Measurements from ENCODE around the gene ELOVL5.

Gene ELOVL5

DNA sequence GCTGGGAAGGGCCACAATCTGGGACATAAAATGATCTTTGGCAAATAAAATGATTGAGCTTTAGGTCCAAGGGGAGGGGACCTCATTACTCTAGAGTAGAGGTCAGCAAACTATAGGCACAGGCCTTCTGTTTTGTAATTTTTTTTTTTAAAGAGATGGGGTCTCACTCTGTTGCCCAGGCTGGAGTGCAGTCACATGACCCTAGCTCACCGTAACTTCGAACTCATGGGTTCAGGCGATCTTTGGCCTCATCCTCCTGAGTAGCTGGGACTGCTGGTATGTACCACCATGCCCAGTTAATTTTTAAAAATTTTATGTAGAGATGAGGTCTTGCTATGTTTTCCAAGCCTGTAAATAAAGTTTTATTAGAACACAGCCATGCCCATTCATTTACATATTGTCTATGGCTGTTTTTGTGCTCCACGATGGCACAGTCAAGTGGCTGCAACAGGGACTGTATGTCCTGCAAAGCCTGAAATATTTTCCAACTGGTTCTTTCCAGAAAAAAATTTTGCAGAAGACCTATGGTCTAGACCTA is 82.1 kb downstream of the ELOVL5 start:
- no peak for DNase-seq

DNA sequence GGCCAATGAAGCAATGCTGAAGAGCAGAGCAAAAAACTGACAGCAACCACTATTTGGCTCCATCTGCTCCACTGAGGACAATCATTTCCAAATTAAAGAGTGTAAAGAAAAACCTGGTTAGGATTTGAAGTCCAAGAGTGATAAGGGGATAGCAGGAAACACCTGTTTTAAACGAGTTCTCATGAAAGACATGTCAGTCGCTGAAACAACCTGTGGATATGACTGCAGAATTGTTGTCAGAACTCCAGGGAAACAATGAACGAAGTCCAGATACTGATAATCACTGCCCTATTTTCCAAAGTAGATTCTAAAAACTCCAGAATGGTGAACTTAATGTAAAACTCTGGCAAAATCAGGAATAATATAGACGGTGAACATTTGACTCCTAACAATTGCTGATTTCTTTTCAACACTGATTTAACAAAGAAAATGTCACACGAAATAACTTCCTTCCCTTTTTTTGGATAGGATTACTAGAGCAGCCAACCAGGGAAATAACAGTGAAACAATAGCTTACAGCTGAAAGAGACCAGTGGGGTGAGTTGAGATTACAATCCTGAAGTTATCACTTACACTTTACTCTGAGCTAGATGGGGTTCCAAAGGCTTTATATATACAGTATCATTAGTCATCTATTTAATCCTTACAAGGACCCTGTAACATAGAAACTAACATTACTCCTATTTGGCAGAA is 83.7 kb downstream of the ELOVL5 start:
- DNase-seq = no peak

DNA sequence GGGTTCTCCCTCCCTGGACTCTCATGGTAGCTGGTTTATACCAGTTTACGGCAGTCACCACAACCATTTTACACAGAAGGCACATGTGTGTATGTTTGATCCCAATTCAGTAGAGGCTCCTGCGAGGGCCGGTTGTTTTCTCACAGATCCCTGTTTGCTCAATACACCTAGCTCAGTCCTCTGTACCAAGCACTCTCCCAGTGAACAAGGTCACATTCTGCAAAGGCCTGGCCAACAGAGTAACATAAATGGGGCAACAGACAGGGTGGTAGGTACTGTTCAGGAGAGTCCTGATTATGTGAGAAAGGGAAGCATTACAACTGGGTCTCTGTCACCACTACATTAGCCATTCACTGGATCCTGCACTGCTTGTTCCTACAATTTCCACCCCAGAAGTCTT is 84.4 kb downstream of the ELOVL5 start:
- no peak for DNase-seq

DNA sequence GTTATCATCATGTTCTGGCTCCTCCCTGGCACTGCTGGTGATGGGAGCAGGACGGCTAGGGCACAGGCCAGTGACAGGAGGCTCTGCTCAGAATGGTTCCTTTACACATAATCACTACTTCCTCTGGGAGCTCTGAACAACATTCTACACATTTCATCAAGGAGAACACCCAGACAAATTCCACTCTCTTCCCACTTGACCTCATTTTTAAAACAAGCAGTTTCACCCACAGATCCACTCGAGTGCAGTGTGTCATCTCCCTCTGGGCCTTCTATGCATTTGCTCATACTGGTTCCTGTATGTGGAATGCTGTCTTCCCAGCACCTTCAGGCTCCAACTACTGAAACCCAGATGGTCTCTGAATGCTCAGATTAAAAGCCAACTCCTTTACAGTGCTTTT is 84.8 kb downstream of the ELOVL5 start:
- no peak for DNase-seq

DNA sequence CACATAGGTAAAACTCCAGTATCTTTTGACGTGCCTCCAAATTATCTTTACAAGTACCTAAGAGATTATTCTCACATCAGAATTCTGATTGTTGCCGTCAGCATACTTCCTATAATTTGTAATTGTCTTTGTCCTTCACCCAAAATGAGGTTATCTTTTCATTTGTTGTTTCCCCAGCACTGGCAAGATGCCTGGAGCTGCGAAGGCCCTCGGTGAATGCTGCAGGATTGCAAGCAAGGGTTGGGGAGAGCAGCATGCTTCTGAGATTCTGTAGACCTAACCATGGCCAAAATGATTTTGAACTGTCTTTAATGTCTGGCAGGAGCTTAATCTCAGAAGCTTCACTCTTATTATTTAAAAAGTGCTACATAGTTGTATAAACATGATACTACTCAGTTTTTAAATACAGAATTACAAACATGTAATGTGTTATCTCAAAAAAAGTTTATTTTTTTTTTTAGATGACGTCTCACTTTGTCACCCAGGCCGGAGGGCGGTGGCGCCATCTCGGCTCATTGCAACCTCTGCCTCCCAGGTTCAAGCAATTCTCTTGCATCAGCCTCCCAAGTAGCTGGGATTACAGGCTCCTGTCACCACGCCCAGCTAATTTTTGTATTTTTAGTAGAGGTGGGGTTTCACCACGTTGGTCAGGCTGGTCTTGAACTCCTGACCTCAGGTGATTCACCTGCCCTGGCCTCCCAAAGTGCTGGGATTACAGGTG is 88.7 kb downstream of the ELOVL5 start:
- no peak for DNase-seq

DNA sequence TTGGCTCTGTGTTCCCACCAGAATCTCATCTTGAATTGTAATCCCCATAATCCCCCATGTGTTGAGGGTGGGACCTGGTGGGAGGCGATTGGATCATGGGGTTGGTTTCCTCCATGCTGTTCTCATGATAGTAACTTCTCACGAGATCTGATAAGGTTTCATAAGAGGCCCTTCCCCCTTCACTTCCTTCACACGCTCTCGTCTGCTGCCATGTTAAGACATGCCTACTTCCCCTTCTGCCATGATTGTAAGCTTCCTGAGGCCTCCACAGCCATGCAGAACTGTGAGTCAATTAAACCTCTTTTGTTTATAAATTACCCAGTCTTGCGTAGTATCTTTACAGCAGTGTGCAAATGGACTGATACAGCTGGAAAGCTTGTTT is 90.0 kb downstream of the ELOVL5 start:
- DNase-seq = no peak

DNA sequence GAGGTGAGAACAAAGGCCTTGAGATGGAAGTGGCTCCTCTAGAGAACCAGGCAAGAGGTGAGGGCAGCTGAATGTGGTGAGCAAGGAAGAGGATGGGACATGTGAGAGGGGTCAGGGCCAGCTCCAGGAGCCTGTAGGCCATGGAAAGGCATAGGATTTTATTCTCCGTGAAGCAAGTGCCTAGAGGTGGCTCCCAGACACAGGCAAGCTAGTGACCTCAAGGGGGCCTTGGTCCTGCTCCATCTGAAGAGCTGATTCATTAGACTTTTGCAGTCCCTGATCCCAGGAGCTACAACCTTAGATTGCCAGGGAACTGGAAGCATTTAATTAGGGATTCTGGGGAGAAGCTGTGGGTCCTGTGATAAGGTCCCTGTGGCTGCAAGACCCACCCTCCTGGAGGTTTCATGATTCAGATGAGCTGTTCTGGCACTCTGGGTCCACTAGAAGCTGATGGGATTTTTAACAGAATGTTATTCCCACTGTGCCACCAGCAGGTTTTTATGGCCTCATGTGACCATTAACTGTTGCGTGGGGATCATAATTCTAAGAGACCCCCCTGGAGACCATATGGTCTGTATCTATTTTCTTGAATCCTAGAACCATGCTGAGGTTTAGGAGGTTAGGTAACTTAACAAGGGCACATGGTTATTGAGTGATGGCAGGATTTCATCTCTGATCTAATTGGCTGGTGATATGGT is 90.5 kb downstream of the ELOVL5 start:
- DNase-seq = no peak

DNA sequence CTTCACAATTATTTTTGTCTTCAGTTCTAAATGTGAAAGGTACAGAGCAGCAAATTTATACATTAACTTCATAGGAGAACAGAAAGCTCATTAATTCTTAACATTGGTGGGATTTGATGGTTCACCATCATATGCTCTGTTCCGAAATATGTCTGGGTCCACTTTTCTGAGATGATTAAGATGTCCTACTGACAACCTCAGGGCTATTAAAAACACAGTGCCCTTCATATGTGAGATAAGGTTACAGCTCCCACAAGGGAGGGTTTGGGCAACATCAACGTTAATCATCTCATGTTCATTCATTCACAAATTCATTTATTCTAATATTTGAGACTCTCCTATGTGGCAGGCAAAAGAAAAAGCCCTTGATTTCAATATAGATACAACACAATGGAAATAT is 91.2 kb downstream of the ELOVL5 start:
- no peak for DNase-seq

DNA sequence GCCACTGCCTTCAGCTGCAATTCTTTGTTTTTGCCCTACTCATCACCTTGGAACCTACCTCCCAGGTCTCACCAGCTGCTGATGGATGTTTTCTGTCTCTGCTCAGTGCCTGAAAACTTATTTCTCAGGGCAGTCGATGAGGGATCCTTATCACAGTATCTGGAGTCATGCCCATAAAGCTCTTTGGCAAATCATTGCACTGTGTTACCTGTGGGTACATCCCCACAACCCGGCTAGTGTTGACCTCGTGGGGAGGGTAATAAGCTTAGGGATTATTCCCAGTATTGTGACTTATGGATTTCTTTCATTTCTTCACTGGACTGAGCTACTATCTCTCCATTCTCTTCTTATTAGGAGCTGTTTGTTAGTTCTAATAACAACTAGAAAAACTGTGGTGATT is 91.7 kb downstream of the ELOVL5 start:
- DNase-seq = no peak

DNA sequence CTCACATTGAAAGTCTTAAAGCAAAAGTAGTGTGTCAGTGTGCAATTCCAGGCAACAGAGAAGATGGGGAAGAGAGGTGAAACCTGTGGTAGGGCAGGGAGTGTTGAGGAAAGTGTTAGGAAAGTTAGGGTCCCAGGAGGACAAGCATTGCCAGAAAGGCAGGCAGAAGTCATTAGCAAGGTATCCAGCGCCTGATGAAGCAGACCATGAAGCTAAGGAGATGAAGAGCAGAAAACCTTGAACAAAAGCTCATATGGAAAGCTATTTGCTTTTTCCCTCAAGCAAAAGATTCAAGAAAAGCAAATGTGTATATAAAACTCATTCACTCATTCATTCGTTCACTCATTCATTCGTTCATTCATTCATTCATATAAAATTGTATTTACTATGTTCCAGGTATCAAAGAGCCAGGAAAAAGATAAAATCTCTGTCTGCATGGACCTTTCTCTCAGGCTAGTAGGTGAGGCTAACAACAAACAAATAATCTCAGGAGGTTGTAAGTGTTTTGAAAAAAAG is 96.5 kb downstream of the ELOVL5 start:
- no peak for DNase-seq

DNA sequence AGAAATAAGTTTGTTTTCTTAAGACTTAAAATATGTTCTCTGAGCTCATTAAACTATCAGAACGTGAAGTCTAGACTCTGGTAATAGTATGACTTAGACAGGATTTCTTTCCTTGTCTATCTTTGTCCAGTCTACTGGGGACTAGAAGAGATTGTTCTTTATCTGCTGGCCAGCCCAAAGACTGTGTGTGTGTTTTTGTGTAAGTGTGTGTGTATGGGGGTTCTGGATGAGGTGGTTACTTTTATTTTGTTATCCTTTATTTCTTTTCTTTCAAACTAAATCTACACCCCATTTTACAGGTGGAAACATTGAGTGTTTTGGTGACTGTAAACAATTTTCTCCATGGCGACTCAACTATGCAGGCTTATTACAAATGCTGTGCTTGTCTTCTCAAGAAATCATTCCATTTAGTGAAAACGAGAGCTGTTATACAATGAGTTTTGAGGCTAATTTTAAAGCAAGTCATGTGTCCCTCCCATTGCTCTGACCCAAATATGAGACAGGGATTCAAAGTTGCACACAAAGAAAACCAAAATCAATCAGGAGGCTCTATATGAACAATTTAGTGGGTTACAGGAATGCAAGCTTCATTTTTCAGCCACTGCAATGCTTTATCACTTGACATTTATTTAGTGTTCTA is 97.6 kb downstream of the ELOVL5 start:
- no peak for DNase-seq

DNA sequence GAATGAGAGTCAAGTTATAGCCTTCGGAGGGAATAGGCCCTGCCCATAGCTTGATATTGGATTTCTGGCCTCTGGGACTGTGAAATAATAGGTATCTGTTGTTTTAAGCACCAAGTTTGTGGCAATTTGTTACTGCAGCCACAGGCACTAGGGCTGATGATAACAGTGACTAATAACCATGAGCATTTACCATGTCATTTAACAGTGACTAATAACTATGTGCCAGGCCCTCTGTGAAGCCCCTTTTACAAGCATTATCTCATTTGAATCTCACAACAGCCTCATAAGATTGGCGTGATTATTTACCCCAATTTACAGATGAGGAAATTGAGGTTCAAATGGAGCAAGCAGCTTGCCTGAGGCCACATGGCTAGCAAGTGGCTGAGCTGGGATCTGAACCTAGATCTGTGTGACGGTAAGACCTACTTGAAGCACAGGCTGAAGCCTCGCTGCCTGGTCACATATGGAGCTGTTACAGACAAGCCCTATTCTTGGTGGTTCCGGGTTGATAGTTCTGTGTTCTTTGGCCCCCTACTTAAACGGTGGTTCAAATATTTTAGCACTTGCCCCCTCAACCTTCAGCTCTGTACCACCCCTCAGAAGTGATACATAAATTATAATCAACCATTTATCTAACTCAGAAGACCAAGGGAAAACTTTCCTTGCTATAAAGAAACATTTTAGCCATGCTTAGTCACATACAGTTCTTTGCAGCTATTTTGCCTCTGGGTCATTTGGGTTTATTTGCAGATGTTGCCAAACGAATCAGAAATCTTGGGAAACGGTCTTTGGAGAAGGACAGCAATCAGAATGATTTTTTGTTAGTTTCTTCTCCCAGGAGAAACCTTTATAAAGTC is 98.3 kb downstream of the ELOVL5 start:
- DNase-seq = no peak

DNA sequence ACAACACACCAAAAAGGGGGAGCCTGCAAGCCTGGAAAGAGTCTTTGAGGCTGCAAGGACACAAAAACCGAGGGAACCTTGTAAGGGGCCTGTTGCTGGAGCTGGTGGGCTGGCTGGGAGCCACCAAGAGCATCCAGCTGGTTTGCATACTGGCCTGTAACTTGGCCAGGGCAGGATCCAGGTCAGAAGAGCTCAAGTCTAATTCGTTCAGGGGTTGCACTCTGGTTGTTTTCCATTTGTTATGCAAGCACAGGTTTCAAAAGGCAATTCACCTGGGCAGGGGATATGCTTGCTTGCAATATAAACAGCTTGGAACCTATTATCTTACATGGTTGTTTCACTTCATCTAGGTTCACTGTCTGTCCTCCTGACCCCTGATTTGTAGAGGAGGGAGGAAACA is 101.8 kb downstream of the ELOVL5 start:
- DNase-seq = no peak

DNA sequence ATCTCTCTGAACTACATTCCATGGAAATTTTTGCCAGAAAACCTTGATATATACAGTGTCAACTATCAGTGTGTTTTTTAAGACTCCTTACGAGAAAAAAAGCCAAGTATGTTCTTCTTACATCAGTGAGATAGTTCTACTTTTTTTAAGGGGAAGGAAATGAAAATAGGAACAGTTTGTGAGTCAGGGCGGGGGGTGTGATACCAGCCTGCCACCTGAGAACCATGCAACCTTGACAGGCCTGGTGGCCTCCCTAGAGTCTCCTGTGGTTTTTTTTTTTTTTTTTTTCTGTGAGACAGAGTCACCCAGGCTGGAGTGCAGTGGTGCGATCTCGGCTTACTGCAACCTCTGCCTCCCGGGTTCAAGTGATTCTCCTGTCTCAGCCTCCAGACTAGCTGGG is 103.8 kb downstream of the ELOVL5 start:
- DNase-seq = no peak

DNA sequence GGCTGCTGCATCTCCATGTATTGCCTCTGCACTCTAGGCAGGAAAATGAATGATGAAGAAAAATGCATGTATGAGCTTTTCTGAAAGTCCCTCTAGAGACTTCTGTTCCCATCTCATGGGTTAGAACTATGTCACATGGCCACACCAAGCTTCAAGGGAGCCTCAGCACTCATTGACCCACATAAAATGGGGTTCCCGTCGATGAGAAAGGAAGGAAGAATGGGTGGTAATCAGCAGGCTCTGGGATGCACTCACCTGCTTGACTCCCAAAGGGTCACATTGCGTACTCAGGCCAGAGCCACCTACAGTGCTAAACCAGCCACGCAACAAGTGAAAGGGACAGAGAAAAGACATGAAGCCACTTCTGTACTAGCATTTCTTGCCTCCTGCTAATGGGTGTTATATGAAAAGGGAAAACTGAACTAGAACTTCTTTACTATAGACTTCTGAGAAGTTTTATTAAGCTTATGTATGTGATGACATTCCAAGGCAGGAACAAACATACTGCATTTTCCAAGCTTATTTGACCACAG is 104.3 kb downstream of the ELOVL5 start:
- no peak for DNase-seq

DNA sequence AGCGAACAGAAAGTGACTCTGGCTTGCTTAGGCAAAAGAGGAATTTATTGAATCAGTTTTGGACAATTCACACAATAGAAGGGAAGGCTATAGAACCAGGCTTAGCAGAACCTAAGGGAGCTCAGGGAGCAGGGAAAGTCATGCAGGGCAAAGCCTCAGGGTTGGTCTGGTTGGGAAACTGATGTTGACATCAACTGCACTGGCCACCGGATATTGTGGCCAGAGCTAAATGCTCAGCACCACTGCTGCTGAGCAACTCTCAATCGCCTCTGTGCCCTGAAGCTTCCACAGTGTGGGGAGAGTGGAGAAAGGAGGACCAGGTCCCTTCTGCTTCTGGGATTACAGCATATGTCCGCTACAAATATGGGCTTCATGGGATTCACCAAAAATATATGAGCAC is 106.8 kb downstream of the ELOVL5 start:
- DNase-seq = no peak

DNA sequence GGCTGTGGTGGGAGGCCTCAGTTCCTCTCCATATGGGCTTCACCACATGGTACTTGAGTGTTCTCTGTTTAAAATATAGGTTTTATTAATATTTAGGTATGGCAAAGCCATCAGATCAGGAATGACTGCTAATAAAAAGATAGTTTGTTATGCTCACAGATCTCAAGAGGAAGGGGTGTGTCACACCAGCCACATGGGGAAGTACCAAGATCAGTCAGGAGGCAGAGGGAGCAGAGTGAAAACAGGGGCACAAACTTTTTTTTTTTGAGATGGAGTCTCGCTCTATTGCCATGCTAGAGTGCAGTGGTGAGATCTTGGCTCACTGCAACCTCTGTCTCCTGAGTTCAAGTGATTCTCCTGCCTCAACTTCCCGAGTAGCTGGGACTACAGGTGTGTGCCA is 108.0 kb downstream of the ELOVL5 start:
- no peak for DNase-seq

DNA sequence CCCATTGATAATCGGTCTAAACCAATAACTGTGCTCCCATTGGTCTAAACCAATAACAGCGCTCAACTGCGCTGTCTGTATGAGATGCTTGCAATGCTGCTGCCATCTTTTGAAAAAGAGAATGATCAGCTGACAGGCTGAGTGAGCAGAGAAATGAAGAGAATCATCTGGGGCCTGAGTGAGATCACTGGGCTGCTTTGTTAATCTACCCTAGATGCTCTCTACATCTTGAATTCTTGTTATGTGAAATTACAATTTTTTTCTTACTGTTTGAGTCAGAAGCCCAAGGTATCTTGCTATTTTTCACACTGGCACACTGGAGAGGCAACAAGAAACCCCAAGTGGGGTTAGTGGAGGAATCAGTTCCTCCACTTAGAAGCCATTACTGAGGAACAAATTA is 108.6 kb downstream of the ELOVL5 start:
- no peak for DNase-seq

DNA sequence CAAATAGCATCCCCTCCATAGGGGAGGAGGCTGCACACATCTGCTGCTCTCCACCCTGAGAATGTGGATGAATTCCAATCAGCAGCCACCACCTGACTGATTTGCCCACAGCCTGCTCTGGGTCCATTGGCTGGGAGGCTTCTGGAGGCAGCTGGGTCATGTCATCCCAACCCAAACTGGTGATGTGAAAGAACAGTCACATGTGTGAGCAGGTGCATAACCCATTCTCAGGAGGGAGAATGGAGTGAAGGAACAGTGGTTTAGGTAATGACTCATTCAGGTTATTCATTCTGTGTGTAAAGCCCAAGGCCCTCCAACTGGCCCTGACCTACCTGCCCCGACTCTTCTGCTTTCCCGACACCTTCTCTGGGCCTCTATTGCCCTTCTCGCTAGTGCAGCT is 109.2 kb downstream of the ELOVL5 start:
- DNase-seq = peak; percentile 26

DNA sequence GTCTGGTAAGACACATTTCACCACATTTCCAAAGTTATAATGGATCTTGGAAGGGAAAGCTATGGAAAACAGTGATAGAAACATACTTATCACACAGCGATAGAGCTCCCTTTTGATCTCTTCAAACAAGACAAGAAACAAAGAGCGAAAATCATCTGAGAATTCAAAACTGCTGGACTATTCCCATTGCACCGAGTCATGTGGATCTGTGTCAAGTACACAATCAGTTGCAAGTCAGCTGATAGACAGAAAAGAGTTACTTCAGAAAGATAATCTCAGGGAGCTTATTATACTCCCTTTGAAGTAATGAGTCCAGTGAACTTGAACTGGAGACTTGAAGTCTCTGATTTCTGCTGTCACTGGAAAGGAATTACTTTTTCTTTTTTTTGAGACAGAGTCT is 110.4 kb downstream of the ELOVL5 start:
- no peak for DNase-seq

DNA sequence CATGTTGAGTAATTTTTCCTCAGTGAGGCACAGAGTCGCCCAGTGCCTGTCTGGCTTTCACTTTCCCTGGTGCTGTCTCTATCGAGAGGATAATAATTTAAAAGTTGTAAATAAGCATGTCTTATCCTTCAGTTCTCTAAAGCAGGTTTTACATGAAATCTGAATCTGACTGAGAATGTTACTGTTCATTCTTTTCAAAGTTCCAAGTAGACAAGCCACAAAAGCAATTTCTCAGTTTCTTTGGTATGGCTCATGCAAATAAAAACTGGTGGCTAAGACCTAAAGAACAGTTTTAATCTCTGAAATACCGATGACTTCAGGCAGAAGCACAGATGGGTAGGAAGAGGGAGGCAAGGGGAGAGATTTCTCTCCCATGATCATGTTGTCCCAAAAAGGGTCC is 112.5 kb downstream of the ELOVL5 start:
- DNase-seq = no peak

DNA sequence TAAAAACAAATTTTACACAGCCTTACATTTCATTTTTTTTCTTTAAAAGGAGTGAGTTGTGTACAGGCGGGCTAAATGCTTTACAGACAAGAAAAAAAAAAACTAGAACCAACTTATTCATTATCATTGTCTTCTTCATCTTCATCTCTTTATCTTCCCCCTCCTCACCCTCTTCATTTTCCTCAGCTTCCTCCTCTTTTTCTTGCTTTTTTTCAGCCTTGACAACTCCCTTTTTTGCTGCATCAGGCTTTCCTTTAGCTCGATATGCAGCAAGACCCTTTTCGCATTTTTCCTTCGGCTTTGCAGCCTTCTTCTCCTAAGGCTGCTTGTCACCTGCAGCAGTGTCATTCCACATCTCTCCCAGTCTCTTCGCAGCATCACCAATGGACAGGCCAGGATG is 113.2 kb downstream of the ELOVL5 start:
- no peak for DNase-seq
